ENCODE results near the gene FRMD4B. TPM values are rescaled to one million over a fixed set of nuclear protein-coding genes. Genes with fewer than 3 reads are reported as not detected.
A peak's percentile ranks its signal among the peaks of the same experiment; 100 is the strongest.

FRMD4B gene
- total RNA-seq, 4 donors from 2014 or later = 10.5 to 22.0 (median 14.8) TPM

DNA sequence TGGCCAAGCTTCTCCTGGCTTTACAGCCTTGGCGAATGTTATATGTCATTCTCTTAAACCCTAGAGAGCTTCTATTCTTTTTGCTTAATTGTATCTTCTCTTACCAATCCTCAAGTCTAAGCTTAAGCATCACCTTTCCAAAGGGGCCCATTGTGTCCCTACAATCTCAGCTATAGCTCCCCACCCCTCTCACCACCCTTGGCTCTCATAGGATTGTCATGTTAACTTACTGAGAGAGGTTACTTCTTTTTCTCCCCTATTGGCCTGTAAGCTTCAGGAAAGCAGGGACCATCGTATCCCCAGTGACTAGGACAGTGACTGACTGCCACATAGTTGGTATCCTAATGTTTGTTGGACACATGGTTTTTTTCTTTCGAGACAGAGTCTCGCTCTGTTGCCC, 220.1 kb downstream of the FRMD4B start:
- H3K36me3 ChIP-seq = peaks cover 0 to 5% (median 0%) of the 10 kb centered on the region in 4 donors
- 95% methylated on average over 4 of the region's 4 CpGs for WGBS
- no peak overlapping the region for H3K27ac ChIP-seq (replicated peaks in 1 of 4)
- intact Hi-C loops (cut with DNase I) = no loop called here
- TF ChIP-seq, protein P1, sequence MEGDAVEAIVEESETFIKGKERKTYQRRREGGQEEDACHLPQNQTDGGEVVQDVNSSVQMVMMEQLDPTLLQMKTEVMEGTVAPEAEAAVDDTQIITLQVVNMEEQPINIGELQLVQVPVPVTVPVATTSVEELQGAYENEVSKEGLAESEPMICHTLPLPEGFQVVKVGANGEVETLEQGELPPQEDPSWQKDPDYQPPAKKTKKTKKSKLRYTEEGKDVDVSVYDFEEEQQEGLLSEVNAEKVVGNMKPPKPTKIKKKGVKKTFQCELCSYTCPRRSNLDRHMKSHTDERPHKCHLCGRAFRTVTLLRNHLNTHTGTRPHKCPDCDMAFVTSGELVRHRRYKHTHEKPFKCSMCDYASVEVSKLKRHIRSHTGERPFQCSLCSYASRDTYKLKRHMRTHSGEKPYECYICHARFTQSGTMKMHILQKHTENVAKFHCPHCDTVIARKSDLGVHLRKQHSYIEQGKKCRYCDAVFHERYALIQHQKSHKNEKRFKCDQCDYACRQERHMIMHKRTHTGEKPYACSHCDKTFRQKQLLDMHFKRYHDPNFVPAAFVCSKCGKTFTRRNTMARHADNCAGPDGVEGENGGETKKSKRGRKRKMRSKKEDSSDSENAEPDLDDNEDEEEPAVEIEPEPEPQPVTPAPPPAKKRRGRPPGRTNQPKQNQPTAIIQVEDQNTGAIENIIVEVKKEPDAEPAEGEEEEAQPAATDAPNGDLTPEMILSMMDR (IDR thresholded peaks at IDR 0.05) = no peak
- TF ChIP-seq POLR2AphosphoS5 (IDR thresholded peaks at IDR 0.05) = no peak
- no peak for TF ChIP-seq POLR2A (IDR thresholded peaks at IDR 0.05; ENCODE audit: low read depth)
- no peaks in the 10 kb centered on the region for H3K9me3 ChIP-seq
- H3K27me3 ChIP-seq = no peaks in the 10 kb centered on the region
- no peak overlapping the region for H3K4me3 ChIP-seq
- DNase-seq (ENCODE audit: extremely low spot score) = no peak
- no peaks in the 10 kb centered on the region for H3K4me1 ChIP-seq

- no peak overlapping the region for H3K4me3 ChIP-seq
- TF ChIP-seq POLR2AphosphoS5 (IDR thresholded peaks at IDR 0.05) = no peak
- TF ChIP-seq, protein P1 (IDR thresholded peaks at IDR 0.05) = no peak
- no peak for TF ChIP-seq EP300 (IDR thresholded peaks at IDR 0.05)
- TF ChIP-seq POLR2A (IDR thresholded peaks at IDR 0.05; ENCODE audit: low read depth) = no peak
- intact Hi-C loops (cut with DNase I) = loop anchor here (5.0 kb wide), 1 partner anchor 248 kb away; no protein-coding TSS in a partner anchor
Measured at GRCh38 chr3:69164296-69164695, 221.6 kb downstream of the FRMD4B start.

DNA sequence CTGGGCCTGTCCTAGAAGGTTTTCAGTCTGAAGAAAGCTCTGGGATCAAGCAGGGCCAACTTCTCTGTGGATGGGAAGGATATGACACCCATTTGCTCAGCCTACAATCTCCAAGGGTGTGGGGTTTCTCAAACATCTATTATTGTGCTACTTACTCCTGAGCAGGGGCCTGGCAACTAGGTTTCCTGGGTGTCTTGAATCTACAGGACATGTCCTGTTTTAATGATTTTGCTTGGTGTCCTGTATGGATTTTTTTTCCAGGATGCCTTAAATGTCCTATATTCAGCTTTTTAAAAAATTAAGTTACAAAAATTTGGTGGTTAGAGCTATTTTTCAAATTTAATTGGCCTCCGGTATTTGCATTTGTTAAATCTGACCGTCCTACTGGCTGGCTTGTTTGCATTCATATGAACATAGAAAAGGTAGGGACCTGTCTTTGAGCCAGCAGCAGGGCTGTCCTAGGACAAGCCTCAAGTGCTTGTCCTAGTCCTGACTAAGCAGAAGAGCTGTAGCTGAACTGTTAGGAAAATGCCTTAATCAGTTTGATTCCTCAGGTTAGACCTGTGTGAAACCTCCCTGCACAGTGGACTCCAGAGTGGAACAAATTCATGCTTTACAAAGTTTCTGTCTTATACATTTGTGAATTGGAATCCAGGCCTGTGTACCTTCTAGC, 223.4 kb downstream of the FRMD4B start:
- H3K4me3 ChIP-seq = no peak overlapping the region
- TF ChIP-seq, protein P1 (IDR thresholded peaks at IDR 0.05) = no peak
- TF ChIP-seq POLR2A (IDR thresholded peaks at IDR 0.05; ENCODE audit: low read depth) (no peak), POLR2AphosphoS5 (IDR thresholded peaks at IDR 0.05) (no peak), EP300 (IDR thresholded peaks at IDR 0.05) (no peak)
- no peaks in the 10 kb centered on the region for H3K27me3 ChIP-seq
- no peak overlapping the region for H3K27ac ChIP-seq (replicated peaks in 1 of 4)
- intact Hi-C loops (cut with DNase I) = loop anchor here (5.0 kb wide), 1 partner anchor 250 kb away; no protein-coding TSS in a partner anchor
- DNase-seq (ENCODE audit: extremely low spot score) = no peak
- WGBS = 86% methylated on average over 2 of the region's 2 CpGs
- H3K4me1 ChIP-seq = no peaks in the 10 kb centered on the region
- no peaks in the 10 kb centered on the region for H3K9me3 ChIP-seq
- no peaks in the 10 kb centered on the region for H3K36me3 ChIP-seq

More at GRCh38 chr3:69164296-69164695, 221.6 kb downstream of the FRMD4B start:
- DNase-seq (ENCODE audit: extremely low spot score) = no peak
- no peaks in the 10 kb centered on the region for H3K4me1 ChIP-seq
- H3K27me3 ChIP-seq = no peaks in the 10 kb centered on the region
- no peaks in the 10 kb centered on the region for H3K9me3 ChIP-seq
- no peaks in the 10 kb centered on the region for H3K36me3 ChIP-seq
- H3K27ac ChIP-seq (replicated peaks in 1 of 4) = no peak overlapping the region

DNA sequence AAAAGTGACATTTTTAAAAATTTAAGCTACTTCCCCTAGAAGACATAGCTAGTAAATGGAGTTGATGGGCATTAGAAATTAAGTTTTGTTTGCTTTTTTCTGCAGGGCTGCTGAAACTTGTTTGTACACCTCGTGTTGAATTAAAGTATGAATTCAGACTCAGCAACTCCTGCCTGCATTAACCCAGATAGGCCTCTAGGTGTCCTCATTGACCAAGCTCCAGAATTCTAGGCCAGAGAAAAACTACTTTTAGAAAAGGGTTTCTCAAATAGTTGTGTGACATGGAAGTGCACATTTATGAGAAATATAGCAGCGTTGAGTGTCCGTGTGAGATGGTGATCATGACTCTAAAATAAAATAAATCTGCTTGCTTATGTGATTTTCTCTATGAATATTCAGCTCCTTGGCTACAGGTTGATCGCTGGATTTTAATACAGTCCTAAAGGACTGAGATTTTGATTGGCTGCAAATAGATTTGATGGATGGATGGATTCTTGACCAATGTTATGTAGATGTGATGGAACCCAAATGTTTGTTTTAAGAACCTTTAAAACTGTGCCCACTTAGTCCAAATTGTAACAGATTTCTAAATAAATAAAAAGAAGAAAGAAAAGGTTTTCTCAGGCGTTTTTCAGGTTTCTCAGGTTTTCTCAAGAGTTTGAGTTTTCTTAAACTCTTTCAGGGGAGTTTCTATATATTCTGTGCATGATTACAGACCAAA, 224.1 kb downstream of the FRMD4B start:
- Histone ChIP-seq H3K4me3 (no peak overlapping the region), H3K9me3 (no peaks in the 10 kb centered on the region), H3K4me1 (no peaks in the 10 kb centered on the region), H3K36me3 (no peaks in the 10 kb centered on the region), H3K27ac (replicated peaks in 1 of 4) (no peak overlapping the region), H3K27me3 (no peaks in the 10 kb centered on the region)
- 39% methylated on average over 5 of the region's 5 CpGs for WGBS
- intact Hi-C loops (cut with DNase I) = loop anchor here (2.0 to 5.0 kb wide), 3 partner anchors 145 to 509 kb away; no protein-coding TSS in a partner anchor
- TF ChIP-seq POLR2AphosphoS5 (IDR thresholded peaks at IDR 0.05) = no peak
- TF ChIP-seq, protein P1 (IDR thresholded peaks at IDR 0.05) = peak; percentile 93 to 96 (median 95)
- DNase-seq (ENCODE audit: extremely low spot score) = no peak

Measured in esophagus muscularis mucosa (tissue), 4 donors.